Suppressor macrophage treated with lipopolysaccharide for 4 hours (primary cell): ENCODE results near the gene ZNF468.
"Not testable (repeated sequence)": the region's sequence is repeated elsewhere in the genome, so short reads cannot be mapped to it uniquely, and the experiment has no call there.

Experiments used
- DNase-seq: peaks from one replicate; pipeline ENCODE4 v3.0.0-alpha.2; 2020

The ZNF468 gene

DNA sequence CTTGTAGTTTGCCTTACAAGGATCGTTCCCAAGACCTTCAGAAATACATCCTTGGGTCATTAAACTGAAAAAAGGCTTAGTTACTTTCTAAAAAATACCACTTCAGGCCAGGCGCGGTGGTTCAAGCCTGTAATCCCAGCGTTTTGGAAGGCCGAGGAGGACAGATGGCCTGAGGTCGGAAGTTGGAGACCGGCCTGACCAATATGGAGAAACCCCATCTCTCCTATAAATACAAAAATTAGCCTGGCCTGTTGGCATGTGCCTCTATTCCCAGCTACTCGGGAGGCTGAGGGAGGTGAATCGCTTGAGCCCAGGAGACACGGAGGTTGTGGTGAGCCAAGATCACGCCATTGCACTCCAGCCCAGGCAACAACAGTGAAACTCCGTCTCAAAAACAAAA lies 33.7 kb downstream of the ZNF468 start:
- no peak for DNase-seq

DNA sequence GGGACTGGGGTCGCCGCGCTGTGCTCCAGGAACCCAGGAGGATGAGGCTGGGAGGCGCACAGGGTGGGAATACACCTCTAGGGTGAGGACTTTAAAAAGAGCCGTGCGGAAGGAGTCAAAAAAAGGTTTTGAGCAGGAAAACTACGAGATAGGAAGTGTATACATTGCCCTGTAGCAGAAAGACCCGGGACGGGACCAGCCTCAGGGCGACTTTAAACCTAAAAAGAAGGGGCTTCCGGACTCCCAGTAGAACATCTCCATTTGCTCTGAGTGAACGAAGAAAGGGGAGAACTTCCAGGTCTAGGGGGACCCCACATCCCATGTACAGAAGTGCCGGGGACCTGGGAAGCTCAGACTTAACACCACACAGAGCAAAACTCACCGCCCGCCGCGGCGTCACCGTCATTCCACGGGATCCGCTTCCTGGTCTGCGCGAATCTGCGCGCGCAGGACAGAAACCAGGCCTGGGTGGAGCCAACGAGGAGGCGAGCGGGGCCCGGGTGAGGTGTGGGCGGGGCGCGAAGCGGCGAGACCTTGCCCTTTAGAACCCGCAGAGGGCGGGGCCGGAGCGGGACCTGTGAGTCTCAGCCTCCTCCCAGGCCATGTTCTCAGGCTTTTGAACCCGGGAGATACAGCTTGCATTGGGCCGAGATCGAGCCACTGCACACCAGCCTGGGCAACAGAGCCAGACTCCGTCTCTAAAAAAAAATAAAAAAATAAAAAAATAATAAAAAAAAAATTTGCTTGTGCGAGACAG lies 36.0 kb downstream of the ZNF468 start, which contains the start of gene ZNF28:
Gene ZNF28 (minus strand): TSS at position 430 of the 757 bp plus-strand sequence. CDS start 3,675 bp downstream, outside the sequence.
- DNase-seq: peak; percentile 40

DNA sequence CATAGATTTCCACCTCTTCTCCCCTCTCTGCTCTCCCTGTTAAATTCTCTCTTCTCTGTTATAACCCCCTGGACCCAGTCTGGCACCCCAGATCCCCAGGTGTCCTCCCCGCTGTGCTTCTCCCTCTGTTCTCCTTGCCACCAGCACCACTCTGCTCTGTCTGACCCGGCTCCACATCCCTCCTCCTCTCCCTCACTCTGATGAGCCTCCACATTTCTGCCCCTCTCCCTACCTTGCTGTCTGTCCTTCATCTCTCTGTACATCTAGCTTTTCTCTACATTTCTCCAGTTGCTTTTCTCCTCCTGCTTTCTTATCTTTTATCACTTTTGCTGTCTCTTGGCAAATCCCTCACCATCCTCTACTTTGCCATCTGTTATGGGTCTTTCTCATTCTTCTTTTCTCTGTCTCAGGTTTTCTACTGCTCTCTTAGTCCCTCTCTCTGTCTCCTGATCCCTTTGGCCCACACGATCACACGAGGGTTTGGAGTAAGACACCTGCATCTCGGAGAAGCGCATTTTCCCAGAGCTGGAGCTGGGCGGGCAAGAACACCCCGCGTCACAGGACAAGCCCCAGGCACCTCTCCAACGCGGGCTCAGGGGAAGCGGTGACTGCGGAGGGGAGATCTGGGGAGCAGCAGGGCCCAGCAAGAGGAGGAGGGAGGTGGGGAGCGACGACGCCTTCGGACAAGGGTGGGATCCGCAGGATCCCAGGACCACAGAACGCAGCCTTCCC lies 36.8 kb downstream of the ZNF468 start:
- peak; percentile 18 for DNase-seq

DNA sequence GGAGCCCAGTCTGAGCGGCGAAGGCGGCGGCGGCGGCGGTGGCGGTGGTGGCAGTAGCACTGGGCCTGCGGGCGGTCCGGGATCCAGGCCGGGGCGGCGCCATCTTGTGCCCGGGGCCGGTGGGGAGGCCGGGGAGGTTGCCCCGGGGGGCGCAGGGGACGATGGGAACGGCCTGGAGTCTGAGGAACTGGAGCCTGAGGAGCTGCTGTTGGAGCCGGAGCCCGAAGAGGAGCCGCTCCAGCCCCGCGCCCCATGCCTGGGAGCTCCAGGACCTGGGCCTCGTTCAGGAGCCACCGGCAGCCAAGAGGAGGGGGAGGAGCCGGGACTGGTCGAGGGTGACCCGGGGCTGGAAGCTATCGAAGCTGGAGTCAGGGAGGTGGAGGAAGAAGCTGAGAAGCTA lies 47.6 kb downstream of the ZNF468 start:
- DNase-seq: no peak

DNA sequence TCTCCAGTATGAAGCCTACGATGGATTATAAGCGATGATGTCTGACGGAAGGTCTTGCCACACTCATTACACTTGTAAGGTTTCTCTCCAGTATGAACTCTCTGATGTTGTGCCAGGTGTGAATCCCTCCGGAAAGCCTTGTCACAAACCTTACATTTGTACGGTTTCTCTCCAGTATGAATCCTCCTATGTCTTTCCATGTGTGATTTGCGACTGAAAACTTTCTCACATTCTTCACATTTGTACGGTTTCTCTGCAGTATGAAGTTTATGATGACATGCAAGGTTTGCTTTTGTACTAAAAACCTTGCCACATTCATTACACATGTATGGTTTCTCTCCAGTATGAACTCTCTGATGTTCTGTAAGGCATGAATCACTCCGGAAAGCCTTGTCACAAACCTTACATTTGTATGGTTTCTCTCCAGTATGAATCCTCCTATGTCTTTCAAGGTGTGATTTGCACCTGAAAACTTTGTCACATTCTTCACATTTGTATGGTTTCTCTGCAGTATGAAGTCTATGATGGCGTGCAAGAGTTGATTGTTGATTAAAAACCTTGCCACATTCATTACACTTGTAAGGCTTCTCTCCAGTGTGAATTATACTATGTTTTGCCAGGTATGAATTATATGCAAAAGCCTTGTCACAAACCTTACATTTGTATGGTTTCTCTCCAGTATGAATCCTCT lies 57.3 kb downstream of the ZNF468 start:
- not testable (repeated sequence) for DNase-seq

- DNase-seq: no peak
Measured at GRCh38 chr19:52789440-52789839, 68.0 kb downstream of the ZNF468 start.
